Adrenal gland (tissue), 12 donors: ENCODE results near the gene PES1. TPM values are rescaled to one million over a fixed set of nuclear protein-coding genes. Genes with fewer than 3 reads are reported as not detected.

Experiments
- DNase-seq, 7 donors: peaks; one replicate each; pipeline ENCODE4 v3.0.0-alpha.2; 2019 to 2020
- H3K27ac ChIP-seq, 5 donors: fragments of 200-600 bp; sonication (generic) in 4 of 5; 1 replicate in 3 of 5; 2 replicates in 2 of 5; pipeline versions ENCODE4 v1.5.1 to v1.8.0; 2016 to 2020; ENCODE audit warnings: mild to moderate bottlenecking in 1 of 5
- H3K27me3 ChIP-seq: fragments of 200-600 bp; 2 replicates; pipeline ENCODE4 v1.8.0; 2021
- H3K36me3 ChIP-seq, 2 donors: fragments of 200-600 bp; replicated peaks in 1 of 2; 1 replicate in 1 of 2; 2 replicates in 1 of 2; pipeline versions ENCODE4 v1.5.1 to v1.8.0; 2018 to 2022
- H3K4me1 ChIP-seq, 2 donors: fragments of 200-600 bp; replicated peaks in 1 of 2; 1 replicate in 1 of 2; 2 replicates in 1 of 2; pipeline versions ENCODE4 v1.5.1 to v1.8.0; 2018 to 2021
- H3K4me3 ChIP-seq, 4 donors: fragments of 200-600 bp; sonication (generic) in 3 of 4; one replicate each; pipeline ENCODE4 v1.5.1; 2016 to 2018
- H3K9me3 ChIP-seq, 3 donors: fragments of 200-600 bp; sonication (generic) in 1 of 3; replicated peaks in 1 of 3; 1 replicate in 2 of 3; 2 replicates in 1 of 3; pipeline versions ENCODE4 v1.5.1 to v1.8.0; 2016 to 2021
- POLR2A ChIP-seq, 2 donors: fragments of 450-650 bp; IDR thresholded peaks; one replicate each; pipeline ENCODE4 v1.6.1; 2017; ENCODE audit warnings: antibody characterized with exemption in 2 of 2, mild to moderate bottlenecking in 2 of 2, moderate library complexity in 1 of 2
- WGBS, 4 donors: extraction: QIAGEN DNeasy Blood & Tissue Kit in 2 of 4; methylation state at CpG; one replicate each; pipeline versions ENCODE4 v1.1.5 to v1.1.7; 2013 to 2017; 5-methylcytosine and 5-hydroxymethylcytosine counted together
- intact Hi-C, 2 donors: fragments of 100-400 bp; cut with DNase I; formaldehyde crosslinking; loops; one replicate each; pipeline versions ENCODE4 v1.14.1 to v1.15.0; 2022 to 2023
- polyA plus RNA-seq, 3 donors: library from polyadenylated mRNA; stranded (reverse); fragments of 200-250 nt in 2 of 3; fragments of 350-450 nt in 1 of 3; fragmentation: Illumina TruSeq in 1 of 3; extraction: RNeasy Lipid Tissue Mini Kit (QIAGEN cat#74804) in 1 of 3; gene quantifications; one replicate each; pipeline ENCODE4 v1.2.3, GENCODE V29; 2013 to 2014
- total RNA-seq, 9 donors: library from RNA; depleted of rRNA in 4 of 9; stranded (reverse); fragments of >200 nt in 4 of 9; fragments of 120-200 nt in 1 of 9; fragmentation: NEBNext Ultra II Directional in 1 of 9; extraction: Animal tissue kit (Norgen Biotek cat#: 25700) in 1 of 9; gene quantifications; one replicate each; pipeline versions ENCODE4 v1.1.0 to v1.2.4, GENCODE V29; 2013 to 2023
- TF ChIP-seq, protein P1 (sequence below), 6 experiments: fragments of 450-650 bp in 4 of 6; fragments of 200-600 bp in 2 of 6; sonication (generic) in 1 of 6; IDR thresholded peaks; 1 replicate in 5 of 6; 2 replicates in 1 of 6; pipeline versions ENCODE4 v1.5.1 to v1.8.0; 2016 to 2021; ENCODE audit warnings: antibody characterized with exemption in 6 of 6, mild to moderate bottlenecking in 2 of 6, moderate library complexity in 1 of 6
- donor health status: healthy with polysubstance abuse.
- donor health status: Bipolar disorder and iron deficiency.
- donor health status: DM: yes; HTN: yes; CAD: no.
- donor health status: DM: no; HTN: no; CAD: no.
- donor health status: DM: no; HTN: no; CAD: no.
- donor health status: DM: yes; HTN: yes; CAD: no.

The PES1 gene
- total and polyA plus RNA-seq, 12 donors, result 46.0 to 117 (median 66.0) TPM

DNA sequence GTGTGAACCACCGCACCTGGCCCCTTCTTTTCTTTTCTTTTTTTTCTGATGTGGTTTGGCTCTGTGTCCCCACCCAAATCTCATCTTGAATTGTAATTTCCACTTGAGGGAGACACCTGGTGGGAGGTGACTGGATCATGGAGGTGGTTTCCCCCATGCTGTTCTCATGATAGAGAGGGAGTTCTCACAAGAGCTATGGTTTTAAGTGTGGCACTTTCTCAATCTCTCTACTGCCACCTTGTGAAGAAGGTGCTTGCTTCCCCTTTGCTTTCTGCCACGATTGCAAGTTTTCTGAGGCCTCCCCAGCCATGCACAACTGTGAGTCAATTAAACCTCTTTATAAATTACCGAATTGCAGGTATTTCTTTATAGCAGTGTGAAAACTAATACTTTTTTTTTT is 10.3 kb upstream of the PES1 start:
- WGBS, 4 donors, result 57 to 61% (median 57%) methylated on average over 3 of the region's 3 CpGs
- TF ChIP-seq POLR2A (IDR thresholded peaks at IDR 0.05), result no peak
- TF ChIP-seq, protein P1, sequence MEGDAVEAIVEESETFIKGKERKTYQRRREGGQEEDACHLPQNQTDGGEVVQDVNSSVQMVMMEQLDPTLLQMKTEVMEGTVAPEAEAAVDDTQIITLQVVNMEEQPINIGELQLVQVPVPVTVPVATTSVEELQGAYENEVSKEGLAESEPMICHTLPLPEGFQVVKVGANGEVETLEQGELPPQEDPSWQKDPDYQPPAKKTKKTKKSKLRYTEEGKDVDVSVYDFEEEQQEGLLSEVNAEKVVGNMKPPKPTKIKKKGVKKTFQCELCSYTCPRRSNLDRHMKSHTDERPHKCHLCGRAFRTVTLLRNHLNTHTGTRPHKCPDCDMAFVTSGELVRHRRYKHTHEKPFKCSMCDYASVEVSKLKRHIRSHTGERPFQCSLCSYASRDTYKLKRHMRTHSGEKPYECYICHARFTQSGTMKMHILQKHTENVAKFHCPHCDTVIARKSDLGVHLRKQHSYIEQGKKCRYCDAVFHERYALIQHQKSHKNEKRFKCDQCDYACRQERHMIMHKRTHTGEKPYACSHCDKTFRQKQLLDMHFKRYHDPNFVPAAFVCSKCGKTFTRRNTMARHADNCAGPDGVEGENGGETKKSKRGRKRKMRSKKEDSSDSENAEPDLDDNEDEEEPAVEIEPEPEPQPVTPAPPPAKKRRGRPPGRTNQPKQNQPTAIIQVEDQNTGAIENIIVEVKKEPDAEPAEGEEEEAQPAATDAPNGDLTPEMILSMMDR (IDR thresholded peaks at IDR 0.05), result peak in 2 of 6 experiments; percentile 16 to 30
- intact Hi-C loops, result no loop called here
- no peak for DNase-seq
- Histone ChIP-seq H3K27me3 (no peaks in the 10 kb centered on the region), H3K4me3 (no peak overlapping the region), H3K4me1 (peaks cover 6 to 8% of the 10 kb centered on the region in 2 donors), H3K27ac (no peak overlapping the region), H3K9me3 (no peaks in the 10 kb centered on the region), H3K36me3 (no peaks in the 10 kb centered on the region)

DNA sequence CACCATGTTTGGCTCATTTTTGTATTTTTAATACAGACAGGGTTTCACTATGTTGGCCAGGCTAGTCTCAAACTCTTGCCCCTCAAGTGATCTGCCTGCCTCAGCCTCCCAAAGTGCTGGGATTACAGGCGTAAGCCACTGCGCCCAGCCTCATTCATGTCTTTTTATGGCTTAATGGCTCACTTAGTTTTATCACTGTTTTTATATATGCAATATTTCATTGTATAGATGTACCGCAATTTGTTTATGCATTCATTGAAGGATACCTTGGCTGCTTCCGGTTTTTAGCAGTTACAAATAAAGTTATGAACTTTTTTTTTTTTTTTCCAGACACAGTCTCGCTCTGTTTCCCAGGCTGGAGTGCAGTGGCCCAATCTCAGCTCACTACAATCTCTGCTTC is 9.8 kb upstream of the PES1 start:
- no peak for TF ChIP-seq POLR2A (IDR thresholded peaks at IDR 0.05)
- TF ChIP-seq, protein P1 (IDR thresholded peaks at IDR 0.05), result no peak
- Histone ChIP-seq H3K9me3 (no peaks in the 10 kb centered on the region), H3K4me3 (no peak overlapping the region), H3K27me3 (no peaks in the 10 kb centered on the region), H3K4me1 (peaks cover 6 to 8% of the 10 kb centered on the region in 2 donors), H3K27ac (no peak overlapping the region), H3K36me3 (no peaks in the 10 kb centered on the region)
- intact Hi-C loops, result no loop called here
- no peak for DNase-seq
- 74 to 83% (median 80%) methylated on average over 5 of the region's 5 CpGs for WGBS, 4 donors

DNA sequence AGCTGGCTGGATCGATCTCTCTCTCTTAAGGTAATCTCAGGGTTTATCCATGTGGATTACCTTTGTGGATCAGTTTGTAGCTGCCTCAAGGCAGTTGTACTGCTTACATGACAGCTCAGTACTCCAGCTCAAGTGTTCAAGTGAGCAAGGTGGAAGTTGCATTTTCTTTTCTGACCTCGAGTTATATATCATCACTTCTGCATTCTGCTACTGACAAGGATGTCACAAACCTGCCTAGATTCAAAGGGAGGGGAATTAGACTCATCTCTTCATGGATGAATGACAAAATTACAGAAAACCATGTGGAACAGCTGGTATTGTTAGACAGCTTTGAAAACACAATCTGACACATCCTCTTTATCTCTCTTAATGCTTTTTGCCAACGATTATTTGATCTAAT is 9.2 kb upstream of the PES1 start:
- H3K36me3 ChIP-seq, result no peaks in the 10 kb centered on the region
- peaks cover under 1 to 6% of the 10 kb centered on the region in 2 donors for H3K4me1 ChIP-seq
- DNase-seq, result no peak
- intact Hi-C loops, result no loop called here
- H3K27me3 ChIP-seq, result no peaks in the 10 kb centered on the region
- TF ChIP-seq POLR2A (IDR thresholded peaks at IDR 0.05), result no peak
- TF ChIP-seq, protein P1 (IDR thresholded peaks at IDR 0.05), result no peak
- no peak overlapping the region for H3K4me3 ChIP-seq
- H3K27ac ChIP-seq, result no peak overlapping the region
- WGBS, 4 donors, result 41 to 50% (median 47%) methylated on average over 3 of the region's 3 CpGs
- H3K9me3 ChIP-seq, result no peaks in the 10 kb centered on the region

DNA sequence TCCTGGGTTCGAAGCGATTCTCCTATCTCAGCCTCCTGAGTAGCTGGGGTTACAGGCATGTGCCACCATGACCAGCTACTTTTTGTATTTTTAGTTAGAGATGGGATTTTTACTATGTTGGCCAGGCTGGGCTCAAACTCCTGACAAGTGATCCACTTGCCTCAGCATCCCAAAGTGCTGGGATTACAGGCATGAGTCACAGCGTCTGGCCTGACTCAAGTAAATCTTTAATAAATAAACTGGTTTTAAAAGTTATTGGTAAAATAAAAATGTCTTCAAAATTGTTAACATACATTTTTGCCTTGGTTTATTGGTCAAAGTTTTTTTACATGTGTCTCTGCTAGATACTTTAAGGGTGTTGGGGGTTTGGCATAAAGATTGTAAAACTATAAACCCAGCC is 7.3 kb upstream of the PES1 start:
- Histone ChIP-seq H3K4me3 (no peak overlapping the region), H3K4me1 (no peaks in the 10 kb centered on the region), H3K27me3 (no peaks in the 10 kb centered on the region), H3K27ac (no peak overlapping the region), H3K9me3 (no peaks in the 10 kb centered on the region), H3K36me3 (no peaks in the 10 kb centered on the region)
- no peak for TF ChIP-seq POLR2A (IDR thresholded peaks at IDR 0.05)
- TF ChIP-seq, protein P1 (IDR thresholded peaks at IDR 0.05), result no peak
- DNase-seq, result no peak
- 74 to 93% (median 84%) methylated on average over 3 of the region's 3 CpGs for WGBS, 4 donors
- intact Hi-C loops, result no loop called here
